GM06990 (cell line): ENCODE data around the gene SDK1.

Experiments used
- DNase-seq: peaks from one replicate; pipeline ENCODE4 v3.0.0-alpha.2; 2011; ENCODE audit not compliant: insufficient read length; ENCODE audit errors: extremely low read depth
- H3K27me3 ChIP-seq: replicated peaks from 2 replicates; pipeline ENCODE4 v1.6.0; 2011; ENCODE audit warnings: low read length; ENCODE audit not compliant: control insufficient read depth, insufficient read depth
- H3K36me3 ChIP-seq: 2 replicates; pipeline ENCODE4 v1.5.1; 2011; ENCODE audit warnings: low read length; ENCODE audit not compliant: control insufficient read depth, insufficient read depth
- H3K4me3 ChIP-seq: replicated peaks from 2 replicates; pipeline ENCODE4 v1.5.1; 2011; ENCODE audit warnings: low read depth, mild to moderate bottlenecking, control low read depth, low read length
- TF ChIP-seq, protein P1 (sequence below): IDR thresholded peaks from 2 replicates; pipeline ENCODE4 v1.5.1; 2011; ENCODE audit warnings: low read length, control low read depth, mild to moderate bottlenecking, inconsistent platforms; ENCODE audit not compliant: insufficient read depth, poor library complexity, severe bottlenecking

SDK1 gene

DNA sequence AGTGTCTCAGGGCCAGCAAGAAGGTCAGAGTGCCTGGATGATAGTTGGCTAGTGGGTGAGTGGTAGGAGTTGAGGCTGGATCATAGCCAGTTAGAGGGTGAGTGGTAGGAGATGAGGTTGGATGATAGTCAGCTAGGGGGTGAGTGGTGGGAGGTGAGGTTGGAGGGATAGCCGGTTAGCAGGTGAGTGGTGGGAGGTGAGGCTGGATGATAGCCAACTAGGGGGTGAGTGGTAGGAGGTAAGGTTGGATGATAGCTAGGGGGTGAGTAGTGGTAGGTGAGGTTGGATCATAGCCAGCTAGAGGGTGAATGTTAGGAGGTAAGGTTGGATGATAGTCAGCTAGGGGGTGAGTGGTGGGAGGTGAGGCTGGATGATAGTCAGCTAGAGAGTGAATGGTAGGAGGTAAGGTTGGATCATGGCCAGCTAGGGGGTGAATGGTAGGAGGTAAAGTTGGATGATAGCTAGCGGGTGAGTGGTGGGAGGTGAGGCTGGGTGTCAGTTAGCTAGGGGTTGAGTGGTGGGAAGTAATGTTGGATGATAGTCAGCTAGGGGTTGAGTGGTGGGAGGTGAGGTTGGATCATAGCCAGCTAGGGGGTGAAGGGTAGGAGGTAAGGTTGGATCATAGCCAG, 226.6 kb downstream of the SDK1 start:
- Histone ChIP-seq H3K27me3 (no peaks in the 10 kb centered on the region), H3K4me3 (no peak overlapping the region), H3K36me3 (no peaks in the 10 kb centered on the region)
- TF ChIP-seq, protein P1, sequence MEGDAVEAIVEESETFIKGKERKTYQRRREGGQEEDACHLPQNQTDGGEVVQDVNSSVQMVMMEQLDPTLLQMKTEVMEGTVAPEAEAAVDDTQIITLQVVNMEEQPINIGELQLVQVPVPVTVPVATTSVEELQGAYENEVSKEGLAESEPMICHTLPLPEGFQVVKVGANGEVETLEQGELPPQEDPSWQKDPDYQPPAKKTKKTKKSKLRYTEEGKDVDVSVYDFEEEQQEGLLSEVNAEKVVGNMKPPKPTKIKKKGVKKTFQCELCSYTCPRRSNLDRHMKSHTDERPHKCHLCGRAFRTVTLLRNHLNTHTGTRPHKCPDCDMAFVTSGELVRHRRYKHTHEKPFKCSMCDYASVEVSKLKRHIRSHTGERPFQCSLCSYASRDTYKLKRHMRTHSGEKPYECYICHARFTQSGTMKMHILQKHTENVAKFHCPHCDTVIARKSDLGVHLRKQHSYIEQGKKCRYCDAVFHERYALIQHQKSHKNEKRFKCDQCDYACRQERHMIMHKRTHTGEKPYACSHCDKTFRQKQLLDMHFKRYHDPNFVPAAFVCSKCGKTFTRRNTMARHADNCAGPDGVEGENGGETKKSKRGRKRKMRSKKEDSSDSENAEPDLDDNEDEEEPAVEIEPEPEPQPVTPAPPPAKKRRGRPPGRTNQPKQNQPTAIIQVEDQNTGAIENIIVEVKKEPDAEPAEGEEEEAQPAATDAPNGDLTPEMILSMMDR = no peak
- no peak for DNase-seq

DNA sequence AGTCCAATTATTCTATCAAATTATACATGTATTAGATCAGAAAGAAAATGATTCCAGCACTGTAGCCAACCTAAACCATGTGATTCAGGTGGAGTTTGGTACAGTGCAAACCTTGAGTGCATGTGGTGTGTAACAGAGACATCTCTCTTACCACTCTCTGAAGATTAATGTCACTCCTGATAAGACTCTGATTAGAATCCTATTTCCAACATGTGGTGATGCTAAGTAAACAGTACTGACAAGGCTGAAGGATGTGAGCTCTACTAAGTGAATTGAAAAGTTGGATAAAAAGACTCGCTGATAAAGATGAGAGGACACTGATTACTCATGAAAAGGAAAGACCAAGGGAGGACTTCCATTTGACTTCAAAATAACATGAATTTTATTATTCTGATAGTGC, 232.0 kb downstream of the SDK1 start:
- Histone ChIP-seq H3K27me3 (no peaks in the 10 kb centered on the region), H3K4me3 (no peak overlapping the region), H3K36me3 (no peaks in the 10 kb centered on the region)
- no peak for DNase-seq
- TF ChIP-seq, protein P1 = no peak

DNA sequence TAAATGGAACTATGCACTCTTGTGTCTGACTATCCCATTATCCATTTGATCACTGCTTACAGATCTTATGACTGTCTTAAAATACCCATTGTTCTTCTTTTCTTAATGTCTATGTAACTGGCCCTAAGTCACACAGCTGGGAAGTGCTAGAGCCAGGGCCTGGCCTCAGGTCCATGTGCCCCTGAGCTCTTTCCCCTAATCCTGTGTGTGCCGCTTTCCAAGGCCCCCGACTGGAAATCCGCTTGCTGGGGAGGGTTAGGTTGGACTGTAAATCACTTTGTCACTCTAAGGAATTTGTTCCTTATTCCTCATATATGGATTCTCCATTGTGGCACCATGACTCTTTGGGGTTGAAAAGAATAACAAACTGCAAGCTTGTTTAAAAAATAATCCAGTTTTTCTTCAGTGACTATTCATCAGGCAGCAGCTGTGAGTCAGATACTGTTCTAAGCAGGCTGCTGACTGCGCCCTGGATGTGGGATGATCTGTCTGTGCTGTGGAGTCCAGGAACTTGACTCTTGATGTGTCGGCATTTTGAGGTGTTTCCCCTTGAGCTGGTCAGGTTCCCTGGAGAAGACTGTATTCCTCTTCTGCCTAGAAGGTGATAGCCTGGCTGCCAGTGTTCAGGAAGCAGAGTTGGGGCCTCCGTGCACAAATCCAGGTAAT, 236.3 kb downstream of the SDK1 start:
- Histone ChIP-seq H3K4me3 (no peak overlapping the region), H3K36me3 (no peaks in the 10 kb centered on the region), H3K27me3 (no peaks in the 10 kb centered on the region)
- TF ChIP-seq, protein P1 = no peak
- DNase-seq = no peak

DNA sequence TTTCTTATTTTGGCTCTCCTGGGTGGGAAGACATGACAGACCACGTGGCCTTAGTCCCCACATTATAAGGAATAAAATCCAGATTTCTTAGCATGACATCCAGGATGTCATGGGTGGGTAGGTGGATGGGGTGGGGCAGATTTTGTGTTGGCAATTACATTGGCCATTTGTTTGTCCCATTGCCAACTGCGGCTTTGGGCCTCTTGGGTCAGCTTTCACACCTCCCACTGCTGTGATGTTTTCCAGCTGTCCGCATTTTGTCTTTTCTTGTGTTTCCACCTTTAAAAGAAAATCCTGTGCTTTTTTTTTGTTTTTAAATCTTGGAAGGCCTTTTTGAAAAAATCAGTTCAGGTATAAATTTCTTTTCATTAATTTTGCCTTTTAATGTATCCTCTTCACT, 237.0 kb downstream of the SDK1 start:
- Histone ChIP-seq H3K4me3 (no peak overlapping the region), H3K27me3 (no peaks in the 10 kb centered on the region), H3K36me3 (no peaks in the 10 kb centered on the region)
- TF ChIP-seq, protein P1 = no peak
- DNase-seq = no peak

DNA sequence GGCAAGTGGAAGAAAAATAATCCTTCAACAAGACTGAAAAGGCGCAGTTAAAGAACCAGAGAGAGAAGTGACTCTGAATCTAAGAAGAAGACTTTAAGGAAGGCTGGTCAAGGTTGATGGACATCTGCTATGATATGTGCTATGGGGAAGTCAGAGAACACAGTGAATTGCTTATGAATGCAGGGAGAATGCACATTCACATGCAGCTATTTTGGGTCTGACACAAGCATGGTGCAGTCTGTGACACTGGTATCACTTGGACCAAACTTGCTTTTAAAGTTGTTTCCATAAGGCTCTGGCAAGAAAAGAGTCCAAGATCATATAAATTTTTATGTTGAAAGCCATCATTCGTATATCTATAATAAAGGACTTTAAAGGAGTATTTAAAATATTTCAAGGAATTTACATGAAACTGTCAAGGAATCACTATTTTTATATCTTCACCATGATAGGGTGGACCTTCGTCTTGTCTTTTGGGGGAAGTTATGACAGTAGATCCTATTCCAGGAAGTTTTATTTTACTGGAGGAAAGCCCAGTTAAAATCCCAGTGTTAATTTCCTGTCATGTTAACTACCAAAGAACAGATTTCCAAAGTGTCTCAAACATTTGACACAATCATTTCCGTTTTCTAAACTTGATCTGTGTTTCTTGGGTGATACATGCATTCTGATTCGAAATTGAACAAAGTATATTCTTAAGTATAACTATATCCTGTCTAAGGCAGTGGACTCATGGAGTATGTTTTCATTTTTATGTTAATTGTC, 239.6 kb downstream of the SDK1 start:
- Histone ChIP-seq H3K4me3 (no peak overlapping the region), H3K27me3 (no peaks in the 10 kb centered on the region), H3K36me3 (no peaks in the 10 kb centered on the region)
- DNase-seq = no peak
- TF ChIP-seq, protein P1 = no peak
